Calu3 (cell line): Measurements from ENCODE around the gene PLEKHJ1. TPM values are rescaled to one million over a fixed set of nuclear protein-coding genes. Genes with fewer than 3 reads are reported as not detected.

ENCODE experiments used
- BruUV-seq: library from RNA; stranded (reverse); fragments of 400-500 nt; replicated peaks from 2 replicates; lab custom pipeline; 2021; lab: Mats Ljungman, UMichigan
- CTCF ChIA-PET: fragments of 300-600 bp; sonication (Branson Sonifier 250); formaldehyde crosslinking; loops from one replicate; lab custom pipeline; 2022; ENCODE audit warnings: antibody characterized with exemption; lab: Charles Lee
- DNase-seq: peaks from one replicate; pipeline ENCODE4 v3.0.0; 2022
- H3K27ac Mint-ChIP-seq: one replicate; pipeline ENCODE4 v1.8.0; 2022; ENCODE audit warnings: mixed read lengths; ENCODE audit not compliant: unreplicated experiment
- H3K27me3 Mint-ChIP-seq: one replicate; pipeline ENCODE4 v1.8.0; 2022; ENCODE audit warnings: mixed read lengths; ENCODE audit not compliant: unreplicated experiment
- H3K36me3 Mint-ChIP-seq: one replicate; pipeline ENCODE4 v1.8.0; 2022; ENCODE audit warnings: mild to moderate bottlenecking, moderate library complexity, mixed read lengths; ENCODE audit not compliant: insufficient read depth, unreplicated experiment
- H3K4me1 Mint-ChIP-seq: one replicate; pipeline ENCODE4 v1.8.0; 2022; ENCODE audit warnings: mild to moderate bottlenecking, low read depth, mixed read lengths; ENCODE audit not compliant: unreplicated experiment
- H3K4me3 Mint-ChIP-seq: one replicate; pipeline ENCODE4 v1.8.0; 2022; ENCODE audit warnings: mild to moderate bottlenecking, low read depth, moderate library complexity, mixed read lengths; ENCODE audit not compliant: unreplicated experiment
- H3K9me3 Mint-ChIP-seq: one replicate; pipeline ENCODE4 v1.8.0; 2022; ENCODE audit warnings: low read depth, mixed read lengths; ENCODE audit not compliant: unreplicated experiment
- CTCF ChIP-seq: fragments of 200-600 bp; IDR thresholded peaks from one replicate; pipeline ENCODE4 v1.8.0; 2022; ENCODE audit warnings: antibody characterized with exemption; ENCODE audit not compliant: unreplicated experiment
- intact Hi-C: fragments of 100-400 bp; cut with micrococcal nuclease; formaldehyde crosslinking; loops from one replicate; pipeline ENCODE4 v1.10.0; 2022; ENCODE audit not compliant: unreplicated experiment
- total RNA-seq: library from RNA; stranded (reverse); gene quantifications from 2 replicates; pipeline ENCODE4 v1.2.3, GENCODE V29; 2022

Gene PLEKHJ1
- total RNA-seq, 1 experiment from 2014 or later: 38.7 TPM

- BruUV-seq: no TSS peak
- intact Hi-C loops: no loop called here
These were observed 43.3 kb downstream of the PLEKHJ1 start for GRCh38 chr19:2192862-2193261.

GRCh38 chr19:2191456-2192310, 44.4 kb downstream of the PLEKHJ1 start:
- CTCF ChIA-PET: no interaction called here

More at GRCh38 chr19:2192862-2193261, 43.3 kb downstream of the PLEKHJ1 start:
- H3K4me3 Mint-ChIP-seq: no peak overlapping the region
- peaks cover 38% of the 10 kb centered on the region for H3K36me3 Mint-ChIP-seq
- no peak for DNase-seq
- no peaks in the 10 kb centered on the region for H3K4me1 Mint-ChIP-seq
- CTCF ChIA-PET: no interaction called here
- no peaks in the 10 kb centered on the region for H3K9me3 Mint-ChIP-seq
- no peak for TF ChIP-seq CTCF
- H3K27me3 Mint-ChIP-seq: no peaks in the 10 kb centered on the region
- no peak overlapping the region for H3K27ac Mint-ChIP-seq

GRCh38 chr19:2190848-2191455, 45.2 kb downstream of the PLEKHJ1 start:
- Mint-ChIP-seq H3K27me3 (no peaks in the 10 kb centered on the region), H3K4me1 (no peaks in the 10 kb centered on the region), H3K4me3 (no peak overlapping the region), H3K36me3 (peaks cover 38% of the 10 kb centered on the region), H3K27ac (no peak overlapping the region), H3K9me3 (no peaks in the 10 kb centered on the region)
- no peak for TF ChIP-seq CTCF
- no TSS peak for BruUV-seq
- CTCF ChIA-PET: no interaction called here
- no peak for DNase-seq
- intact Hi-C loops: no loop called here

More at GRCh38 chr19:2191456-2192310, 44.4 kb downstream of the PLEKHJ1 start:
- no peaks in the 10 kb centered on the region for H3K4me1 Mint-ChIP-seq
- DNase-seq: no peak
- no peaks in the 10 kb centered on the region for H3K9me3 Mint-ChIP-seq
- intact Hi-C loops: no loop called here
- no peaks in the 10 kb centered on the region for H3K27me3 Mint-ChIP-seq
- H3K36me3 Mint-ChIP-seq: peaks cover 37% of the 10 kb centered on the region
- no TSS peak for BruUV-seq
- TF ChIP-seq CTCF: no peak
- H3K4me3 Mint-ChIP-seq: no peak overlapping the region
- no peak overlapping the region for H3K27ac Mint-ChIP-seq

- no peak for TF ChIP-seq CTCF
- no TSS peak for BruUV-seq
- DNase-seq: no peak
- CTCF ChIA-PET: no interaction called here
- Mint-ChIP-seq H3K36me3 (peaks cover 49% of the 10 kb centered on the region), H3K9me3 (no peaks in the 10 kb centered on the region), H3K27ac (no peak overlapping the region), H3K27me3 (no peaks in the 10 kb centered on the region), H3K4me1 (no peaks in the 10 kb centered on the region), H3K4me3 (no peak overlapping the region)
- intact Hi-C loops: no loop called here
These were observed 46.2 kb downstream of the PLEKHJ1 start for GRCh38 chr19:2189880-2190279.
